Peyer's patch (tissue), 4 donors: ENCODE data around the gene PCGF3. TPM values are rescaled to one million over a fixed set of nuclear protein-coding genes. Genes with fewer than 3 reads are reported as not detected.
A peak's percentile ranks its signal among the peaks of the same experiment; 100 is the strongest.

Experiments
- DNase-seq, 3 donors: peaks; one replicate each; pipeline ENCODE4 v3.0.0-alpha.2; 2017 to 2019
- H3K27ac ChIP-seq, 4 donors: fragments of 200-600 bp; sonication (generic); one replicate each; pipeline ENCODE4 v1.5.1; 2016 to 2019
- H3K27me3 ChIP-seq, 2 donors: fragments of 200-600 bp; sonication (generic); one replicate each; pipeline ENCODE4 v1.5.1; 2019
- H3K36me3 ChIP-seq, 3 donors: fragments of 200-600 bp; sonication (generic); one replicate each; pipeline ENCODE4 v1.5.1; 2016 to 2019
- H3K4me1 ChIP-seq, 4 donors: fragments of 200-600 bp; sonication (generic); one replicate each; pipeline ENCODE4 v1.5.1; 2016 to 2019
- H3K4me3 ChIP-seq, 4 donors: fragments of 200-600 bp; sonication (generic); 1 replicate in 3 of 4; 2 replicates in 1 of 4; pipeline ENCODE4 v1.5.1; 2016 to 2019; ENCODE audit warnings: mild to moderate bottlenecking in 1 of 4
- H3K9me3 ChIP-seq, 4 donors: fragments of 200-600 bp; sonication (generic); one replicate each; pipeline ENCODE4 v1.5.1; 2016 to 2019; ENCODE audit warnings: mild to moderate bottlenecking in 1 of 4
- CTCF ChIP-seq, 6 experiments: fragments of 450-650 bp in 4 of 6; fragments of 200-600 bp in 2 of 6; sonication (generic) in 1 of 6; IDR thresholded peaks; one replicate each; pipeline ENCODE4 v1.5.1; 2017 to 2019; ENCODE audit warnings: antibody characterized with exemption in 6 of 6, mild to moderate bottlenecking in 3 of 6, moderate library complexity in 1 of 6
- POLR2A ChIP-seq, 2 donors: fragments of 450-650 bp; IDR thresholded peaks; one replicate each; pipeline ENCODE4 v1.5.1; 2017; ENCODE audit warnings: antibody characterized with exemption in 2 of 2, mild to moderate bottlenecking in 2 of 2, moderate library complexity in 2 of 2
- total RNA-seq, 4 donors: library from RNA; depleted of rRNA; stranded (reverse); fragments of >200 nt; gene quantifications; one replicate each; pipeline ENCODE4 v1.1.0, GENCODE V29; 2016

Gene PCGF3
- total RNA-seq, 4 donors from 2014 or later = 58.3 to 168 (median 93.0) TPM

GRCh38 chr4:707929-708630 is 2.4 kb downstream of the PCGF3 start:
- Histone ChIP-seq H3K27ac (no peak overlapping the region), H3K9me3 (no peaks in the 10 kb centered on the region), H3K4me3 (peak overlapping the region in 1 of 4 donors; percentile 99), H3K4me1 (peaks cover 3 to 29% (median 17%) of the 10 kb centered on the region in 4 donors), H3K36me3 (no peaks in the 10 kb centered on the region), H3K27me3 (no peaks in the 10 kb centered on the region)
- TF ChIP-seq CTCF (IDR thresholded peaks at IDR 0.05) = no peak
- no peak for DNase-seq

GRCh38 chr4:708631-708933 is 3.0 kb downstream of the PCGF3 start:
- H3K27ac ChIP-seq = no peak overlapping the region
- no peak overlapping the region for H3K4me3 ChIP-seq
- no peaks in the 10 kb centered on the region for H3K27me3 ChIP-seq
- TF ChIP-seq POLR2A (IDR thresholded peaks at IDR 0.05) (no peak), CTCF (IDR thresholded peaks at IDR 0.05) (no peak)
- DNase-seq = no peak
- no peaks in the 10 kb centered on the region for H3K9me3 ChIP-seq
- H3K36me3 ChIP-seq = no peaks in the 10 kb centered on the region
- H3K4me1 ChIP-seq = peaks cover 3 to 29% (median 17%) of the 10 kb centered on the region in 4 donors

- no peak for DNase-seq
- Histone ChIP-seq H3K4me3 (no peak overlapping the region), H3K36me3 (peaks cover 0 to 5% (median 0%) of the 10 kb centered on the region in 3 donors), H3K27ac (no peak overlapping the region), H3K9me3 (no peaks in the 10 kb centered on the region), H3K4me1 (peaks cover 3 to 33% (median 17%) of the 10 kb centered on the region in 4 donors), H3K27me3 (no peaks in the 10 kb centered on the region)
- TF ChIP-seq POLR2A (IDR thresholded peaks at IDR 0.05) (no peak), CTCF (IDR thresholded peaks at IDR 0.05) (no peak)
These were observed 3.7 kb downstream of the PCGF3 start for GRCh38 chr4:709348-709747.

- H3K4me3 ChIP-seq = no peak overlapping the region
- H3K27ac ChIP-seq = no peak overlapping the region
- H3K36me3 ChIP-seq = peaks cover 0 to 9% (median 0%) of the 10 kb centered on the region in 3 donors
- TF ChIP-seq POLR2A (IDR thresholded peaks at IDR 0.05) (no peak), CTCF (IDR thresholded peaks at IDR 0.05) (no peak)
- DNase-seq = no peak
- peaks cover 1 to 36% (median 15%) of the 10 kb centered on the region in 4 donors for H3K4me1 ChIP-seq
- no peaks in the 10 kb centered on the region for H3K9me3 ChIP-seq
- no peaks in the 10 kb centered on the region for H3K27me3 ChIP-seq
These were observed 4.5 kb downstream of the PCGF3 start for GRCh38 chr4:710116-710515.

GRCh38 chr4:710916-711315 is 5.3 kb downstream of the PCGF3 start:
- Histone ChIP-seq H3K36me3 (peaks cover 0 to 9% (median 0%) of the 10 kb centered on the region in 3 donors), H3K27ac (no peak overlapping the region), H3K9me3 (no peaks in the 10 kb centered on the region), H3K4me1 (peaks cover 0 to 36% (median 13%) of the 10 kb centered on the region in 4 donors), H3K4me3 (no peak overlapping the region), H3K27me3 (no peaks in the 10 kb centered on the region)
- no peak for DNase-seq
- no peak for TF ChIP-seq CTCF (IDR thresholded peaks at IDR 0.05)
- TF ChIP-seq POLR2A (IDR thresholded peaks at IDR 0.05) = no peak
